Measurements from ENCODE around the gene LMNTD2.
A peak's percentile ranks its signal among the peaks of the same experiment; 100 is the strongest.

The LMNTD2 gene

GRCh38 chr11:560305-561147 lies at the start of gene LMNTD2, which contains the start of gene RASSF7:
TSS of gene LMNTD2 (minus strand) at chr11:560738. CDS start at chr11:560716, 22 bp downstream.
TSS of gene RASSF7 (plus strand) at chr11:560970. CDS start at chr11:561769, 799 bp downstream.
- peak; percentile 93 to 96 for DNase-seq

GRCh38 chr11:609341-609811 lies 48.8 kb upstream of the LMNTD2 start:
- no peak for DNase-seq

- DNase-seq = no peak
These were observed 48.3 kb upstream of the LMNTD2 start for GRCh38 chr11:608791-609251.

GRCh38 chr11:607971-608659 lies 47.6 kb upstream of the LMNTD2 start:
- no peak for DNase-seq

- DNase-seq = no peak
These were observed 46.7 kb upstream of the LMNTD2 start for GRCh38 chr11:607020-607780.

- no peak for DNase-seq
These were observed 45.7 kb upstream of the LMNTD2 start for GRCh38 chr11:606245-606644.

- no peak for DNase-seq
These were observed 45.0 kb upstream of the LMNTD2 start for GRCh38 chr11:605286-606129.

GRCh38 chr11:603154-603553 lies 42.6 kb upstream of the LMNTD2 start:
- no peak for DNase-seq

GRCh38 chr11:601573-602245 lies 41.2 kb upstream of the LMNTD2 start:
- DNase-seq = no peak

GRCh38 chr11:598005-598680 lies 37.6 kb upstream of the LMNTD2 start:
- no peak for DNase-seq

GRCh38 chr11:597166-597725 lies 36.7 kb upstream of the LMNTD2 start:
- no peak for DNase-seq

GRCh38 chr11:596374-596773 lies 35.8 kb upstream of the LMNTD2 start:
- no peak for DNase-seq

- no peak for DNase-seq
These were observed 34.9 kb upstream of the LMNTD2 start for GRCh38 chr11:595400-595799.

- DNase-seq = no peak
These were observed 32.8 kb upstream of the LMNTD2 start for GRCh38 chr11:593347-593746.

- no peak for DNase-seq
These were observed 32.4 kb upstream of the LMNTD2 start for GRCh38 chr11:592918-593317.

- DNase-seq = no peak
These were observed 32.0 kb upstream of the LMNTD2 start for GRCh38 chr11:592501-592900.

GRCh38 chr11:590997-591396 lies 30.5 kb upstream of the LMNTD2 start:
- DNase-seq = no peak

- no peak for DNase-seq
These were observed 29.3 kb upstream of the LMNTD2 start for GRCh38 chr11:589798-590197.

- peak; percentile 71 to 76 for DNase-seq
These were observed 27.4 kb upstream of the LMNTD2 start for GRCh38 chr11:587978-588380.

- DNase-seq = no peak
These were observed 27.0 kb upstream of the LMNTD2 start for GRCh38 chr11:587546-587945.

Data from CD4-positive, alpha-beta T cell treated with Interferon alpha-2 for 1 hour (primary cell).